HepG2 (cell line): ENCODE results near the gene ZCCHC8. TPM values are rescaled to one million over a fixed set of nuclear protein-coding genes. Genes with fewer than 3 reads are reported as not detected.
A peak's percentile ranks its signal among the peaks of the same experiment; 100 is the strongest.

Experiments
- AFF4 ChIP-seq: sonication (generic); formaldehyde crosslinking; IDR thresholded peaks from 2 replicates; pipeline ENCODE4 v1.4.0; 2020; ENCODE audit warnings: missing genetic modification reagents
- ATF1 ChIP-seq: IDR thresholded peaks from 2 replicates; pipeline ENCODE4 v1.6.1; 2016; ENCODE audit warnings: mild to moderate bottlenecking, control low read depth
- BORCS8-MEF2B ChIP-seq: sonication (generic); formaldehyde crosslinking; IDR thresholded peaks from 2 replicates; pipeline ENCODE4 v1.8.0; 2022; ENCODE audit warnings: mild to moderate bottlenecking, missing genetic modification reagents
- HOXD1 ChIP-seq: sonication (generic); formaldehyde crosslinking; IDR thresholded peaks from 2 replicates; pipeline ENCODE4 v1.5.0; 2020; ENCODE audit warnings: missing genetic modification reagents
- JUNB ChIP-seq: sonication (generic); formaldehyde crosslinking; IDR thresholded peaks from 2 replicates; pipeline ENCODE4 v1.8.0; 2022; ENCODE audit warnings: missing genetic modification reagents, mild to moderate bottlenecking, borderline replicate concordance
- MYNN ChIP-seq: sonication (generic); formaldehyde crosslinking; IDR thresholded peaks from 2 replicates; pipeline ENCODE4 v1.4.0; 2020; ENCODE audit warnings: mild to moderate bottlenecking, low read depth, missing genetic modification reagents
- PAWR ChIP-seq: sonication (generic); formaldehyde crosslinking; IDR thresholded peaks from 2 replicates; pipeline ENCODE4 v1.4.0; 2020; ENCODE audit warnings: missing genetic modification reagents, mild to moderate bottlenecking, borderline replicate concordance
- PHF8 ChIP-seq: sonication (generic); formaldehyde crosslinking; IDR thresholded peaks from 2 replicates; pipeline ENCODE4 v1.5.0; 2020; ENCODE audit warnings: missing genetic modification reagents
- ZMAT5 ChIP-seq: sonication (generic); formaldehyde crosslinking; IDR thresholded peaks from 2 replicates; pipeline ENCODE4 v1.5.0; 2020; ENCODE audit warnings: mild to moderate bottlenecking, low read depth, missing genetic modification reagents, borderline replicate concordance
- ZNF615 ChIP-seq: sonication (generic); formaldehyde crosslinking; IDR thresholded peaks from 2 replicates; pipeline ENCODE4 v1.5.0; 2020; ENCODE audit warnings: mild to moderate bottlenecking, missing genetic modification reagents, borderline replicate concordance
- ZNF672 ChIP-seq: sonication (generic); formaldehyde crosslinking; IDR thresholded peaks from 2 replicates; pipeline ENCODE4 v1.8.1; 2022; ENCODE audit warnings: missing genetic modification reagents
- ZNF75D ChIP-seq: sonication (generic); formaldehyde crosslinking; IDR thresholded peaks from 2 replicates; pipeline ENCODE4 v1.8.1; 2023; ENCODE audit warnings: missing genetic modification reagents, mild to moderate bottlenecking, borderline replicate concordance
- ZNF761 ChIP-seq: sonication (generic); formaldehyde crosslinking; conservative IDR thresholded peaks from 2 replicates; pipeline ENCODE4 v1.4.0; 2020; ENCODE audit warnings: mild to moderate bottlenecking, missing genetic modification reagents
- polyA plus RNA-seq, 8 experiments: library from polyadenylated mRNA; depleted of rRNA in 3 of 8; stranded (reverse) in 7 of 8; unstranded in 1 of 8; fragments of >200 nt; fragmentation: Illumina TruSeq in 4 of 8; extraction: Trizol in 4 of 8; gene quantifications; 2 replicates each; pipeline versions ENCODE4 v1.2.1 to v1.2.3, GENCODE V29; 2011 to 2016; ENCODE audit warnings: low read depth in 4 of 8, missing spikeins in 1 of 8, mixed read lengths in 1 of 8; ENCODE audit not compliant: insufficient read depth in 1 of 8
- total RNA-seq, 5 experiments: library from RNA; depleted of rRNA; stranded (reverse); fragments of >200 nt; fragmentation: Illumina TruSeq; extraction: Trizol; gene quantifications; 2 replicates each; pipeline ENCODE4 v1.2.3, GENCODE V29; 2016; ENCODE audit warnings: low read depth in 1 of 5
- TF ChIP-seq, protein P1 (sequence below): sonication (generic); formaldehyde crosslinking; IDR thresholded peaks from 2 replicates; pipeline ENCODE4 v1.5.1; 2020; ENCODE audit warnings: missing genetic modification reagents, mild to moderate bottlenecking, borderline replicate concordance
- TF ChIP-seq, protein P2 (sequence below): sonication (generic); formaldehyde crosslinking; IDR thresholded peaks from 2 replicates; pipeline ENCODE4 v1.4.0; 2020; ENCODE audit warnings: missing genetic modification reagents, low read depth, mild to moderate bottlenecking, borderline replicate concordance
- TF ChIP-seq, protein P3 (sequence below), 2 experiments: IDR thresholded peaks; 2 replicates each; pipeline ENCODE4 v1.6.1; 2011 to 2012; ENCODE audit warnings: low read length in 2 of 2, borderline replicate concordance in 1 of 2, low read depth in 1 of 2, mild to moderate bottlenecking in 1 of 2, moderate library complexity in 1 of 2

ZCCHC8 gene
- total and polyA plus RNA-seq, 2 of the 13 experiments (the other 11 are each of a cell fraction or from before 2014, with no cell fraction given) = 18.6 to 20.9 TPM

- TF ChIP-seq AFF4 (CRISPR knock-in tag) (no peak), PAWR (no peak), ZNF672 (CRISPR knock-in tag) (no peak), ZNF761 (no peak), ZNF75D (CRISPR knock-in tag) (peak; percentile 10; the same call in 1 of the 2 replicates), MYNN (CRISPR knock-in tag) (no peak), BORCS8-MEF2B (CRISPR knock-in tag) (peak; percentile 78; the same call in 1 of the 2 replicates), ATF1 (CRISPR knock-in tag) (no peak), HOXD1 (CRISPR knock-in tag) (no peak), ZMAT5 (CRISPR knock-in tag) (no peak), JUNB (no peak), PHF8 (CRISPR knock-in tag) (no peak), ZNF615 (CRISPR knock-in tag) (no peak)
- TF ChIP-seq, protein P1, sequence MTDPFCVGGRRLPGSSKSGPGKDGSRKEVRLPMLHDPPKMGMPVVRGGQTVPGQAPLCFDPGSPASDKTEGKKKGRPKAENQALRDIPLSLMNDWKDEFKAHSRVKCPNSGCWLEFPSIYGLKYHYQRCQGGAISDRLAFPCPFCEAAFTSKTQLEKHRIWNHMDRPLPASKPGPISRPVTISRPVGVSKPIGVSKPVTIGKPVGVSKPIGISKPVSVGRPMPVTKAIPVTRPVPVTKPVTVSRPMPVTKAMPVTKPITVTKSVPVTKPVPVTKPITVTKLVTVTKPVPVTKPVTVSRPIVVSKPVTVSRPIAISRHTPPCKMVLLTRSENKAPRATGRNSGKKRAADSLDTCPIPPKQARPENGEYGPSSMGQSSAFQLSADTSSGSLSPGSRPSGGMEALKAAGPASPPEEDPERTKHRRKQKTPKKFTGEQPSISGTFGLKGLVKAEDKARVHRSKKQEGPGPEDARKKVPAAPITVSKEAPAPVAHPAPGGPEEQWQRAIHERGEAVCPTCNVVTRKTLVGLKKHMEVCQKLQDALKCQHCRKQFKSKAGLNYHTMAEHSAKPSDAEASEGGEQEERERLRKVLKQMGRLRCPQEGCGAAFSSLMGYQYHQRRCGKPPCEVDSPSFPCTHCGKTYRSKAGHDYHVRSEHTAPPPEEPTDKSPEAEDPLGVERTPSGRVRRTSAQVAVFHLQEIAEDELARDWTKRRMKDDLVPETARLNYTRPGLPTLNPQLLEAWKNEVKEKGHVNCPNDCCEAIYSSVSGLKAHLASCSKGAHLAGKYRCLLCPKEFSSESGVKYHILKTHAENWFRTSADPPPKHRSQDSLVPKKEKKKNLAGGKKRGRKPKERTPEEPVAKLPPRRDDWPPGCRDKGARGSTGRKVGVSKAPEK (CRISPR knock-in tag) = no peak
- TF ChIP-seq, protein P2, sequence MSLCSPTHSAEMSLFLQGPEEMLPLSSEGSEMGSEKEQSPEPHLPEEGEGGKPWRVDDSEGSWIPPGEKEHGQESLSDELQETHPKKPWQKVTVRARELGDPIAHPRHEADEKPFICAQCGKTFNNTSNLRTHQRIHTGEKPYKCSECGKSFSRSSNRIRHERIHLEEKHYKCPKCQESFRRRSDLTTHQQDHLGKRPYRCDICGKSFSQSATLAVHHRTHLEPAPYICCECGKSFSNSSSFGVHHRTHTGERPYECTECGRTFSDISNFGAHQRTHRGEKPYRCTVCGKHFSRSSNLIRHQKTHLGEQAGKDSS (CRISPR knock-in tag) = no peak
- TF ChIP-seq, protein P3, sequence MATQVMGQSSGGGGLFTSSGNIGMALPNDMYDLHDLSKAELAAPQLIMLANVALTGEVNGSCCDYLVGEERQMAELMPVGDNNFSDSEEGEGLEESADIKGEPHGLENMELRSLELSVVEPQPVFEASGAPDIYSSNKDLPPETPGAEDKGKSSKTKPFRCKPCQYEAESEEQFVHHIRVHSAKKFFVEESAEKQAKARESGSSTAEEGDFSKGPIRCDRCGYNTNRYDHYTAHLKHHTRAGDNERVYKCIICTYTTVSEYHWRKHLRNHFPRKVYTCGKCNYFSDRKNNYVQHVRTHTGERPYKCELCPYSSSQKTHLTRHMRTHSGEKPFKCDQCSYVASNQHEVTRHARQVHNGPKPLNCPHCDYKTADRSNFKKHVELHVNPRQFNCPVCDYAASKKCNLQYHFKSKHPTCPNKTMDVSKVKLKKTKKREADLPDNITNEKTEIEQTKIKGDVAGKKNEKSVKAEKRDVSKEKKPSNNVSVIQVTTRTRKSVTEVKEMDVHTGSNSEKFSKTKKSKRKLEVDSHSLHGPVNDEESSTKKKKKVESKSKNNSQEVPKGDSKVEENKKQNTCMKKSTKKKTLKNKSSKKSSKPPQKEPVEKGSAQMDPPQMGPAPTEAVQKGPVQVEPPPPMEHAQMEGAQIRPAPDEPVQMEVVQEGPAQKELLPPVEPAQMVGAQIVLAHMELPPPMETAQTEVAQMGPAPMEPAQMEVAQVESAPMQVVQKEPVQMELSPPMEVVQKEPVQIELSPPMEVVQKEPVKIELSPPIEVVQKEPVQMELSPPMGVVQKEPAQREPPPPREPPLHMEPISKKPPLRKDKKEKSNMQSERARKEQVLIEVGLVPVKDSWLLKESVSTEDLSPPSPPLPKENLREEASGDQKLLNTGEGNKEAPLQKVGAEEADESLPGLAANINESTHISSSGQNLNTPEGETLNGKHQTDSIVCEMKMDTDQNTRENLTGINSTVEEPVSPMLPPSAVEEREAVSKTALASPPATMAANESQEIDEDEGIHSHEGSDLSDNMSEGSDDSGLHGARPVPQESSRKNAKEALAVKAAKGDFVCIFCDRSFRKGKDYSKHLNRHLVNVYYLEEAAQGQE (IDR thresholded peaks at IDR 0.05; ENCODE audit: borderline replicate concordance in 1 of 2, low read depth in 1 of 2, low read length in 2 of 2) = no peak
Measured at GRCh38 chr12:122499991-122500684, 594 bp downstream of the ZCCHC8 start (continued).
